ENCODE results near the gene ST6GALNAC4. TPM values are rescaled to one million over a fixed set of nuclear protein-coding genes. Genes with fewer than 3 reads are reported as not detected.

Gene ST6GALNAC4
- total RNA-seq, 4 donors from 2014 or later: 4.6 to 28.5 (median 16.5) TPM

DNA sequence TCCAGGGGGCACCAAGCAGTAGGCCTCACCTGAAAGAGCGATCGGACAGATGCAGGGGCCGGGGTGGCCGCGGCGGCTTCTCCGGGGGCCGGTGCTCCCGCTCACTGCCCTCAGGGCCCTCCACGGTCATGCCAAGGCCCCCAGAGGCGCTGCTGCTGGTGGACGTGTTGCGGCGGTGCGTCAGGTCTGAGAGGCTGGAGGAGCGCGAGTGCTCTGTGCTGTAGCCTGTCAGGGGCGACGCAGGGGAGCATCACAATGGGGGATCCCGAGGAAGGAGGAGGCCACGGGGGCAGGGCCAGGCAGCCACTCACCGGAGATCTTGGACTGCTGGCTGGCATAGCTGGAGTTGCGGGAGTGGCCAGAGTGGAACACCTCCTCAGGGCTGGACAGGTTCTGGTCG, 28.5 kb upstream of the ST6GALNAC4 start:
- WGBS, 2 donors: 85 to 91% methylated on average over 24 of the region's 24 CpGs
- DNase-seq (ENCODE audit: low spot score in 2 of 2): no peak
- no peak overlapping the region for H3K4me3 ChIP-seq (ENCODE audit: low read depth, poor library complexity, severe bottlenecking)
- no peak for TF ChIP-seq POLR2A (IDR thresholded peaks at IDR 0.05)
- TF ChIP-seq, protein P1, sequence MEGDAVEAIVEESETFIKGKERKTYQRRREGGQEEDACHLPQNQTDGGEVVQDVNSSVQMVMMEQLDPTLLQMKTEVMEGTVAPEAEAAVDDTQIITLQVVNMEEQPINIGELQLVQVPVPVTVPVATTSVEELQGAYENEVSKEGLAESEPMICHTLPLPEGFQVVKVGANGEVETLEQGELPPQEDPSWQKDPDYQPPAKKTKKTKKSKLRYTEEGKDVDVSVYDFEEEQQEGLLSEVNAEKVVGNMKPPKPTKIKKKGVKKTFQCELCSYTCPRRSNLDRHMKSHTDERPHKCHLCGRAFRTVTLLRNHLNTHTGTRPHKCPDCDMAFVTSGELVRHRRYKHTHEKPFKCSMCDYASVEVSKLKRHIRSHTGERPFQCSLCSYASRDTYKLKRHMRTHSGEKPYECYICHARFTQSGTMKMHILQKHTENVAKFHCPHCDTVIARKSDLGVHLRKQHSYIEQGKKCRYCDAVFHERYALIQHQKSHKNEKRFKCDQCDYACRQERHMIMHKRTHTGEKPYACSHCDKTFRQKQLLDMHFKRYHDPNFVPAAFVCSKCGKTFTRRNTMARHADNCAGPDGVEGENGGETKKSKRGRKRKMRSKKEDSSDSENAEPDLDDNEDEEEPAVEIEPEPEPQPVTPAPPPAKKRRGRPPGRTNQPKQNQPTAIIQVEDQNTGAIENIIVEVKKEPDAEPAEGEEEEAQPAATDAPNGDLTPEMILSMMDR (IDR thresholded peaks at IDR 0.05): no peak
- intact Hi-C loops (cut with DNase I; ENCODE audit: low total_unique reads): loop anchor here (5.0 kb wide), 1 partner anchor 172 kb away; no protein-coding TSS in a partner anchor

DNA sequence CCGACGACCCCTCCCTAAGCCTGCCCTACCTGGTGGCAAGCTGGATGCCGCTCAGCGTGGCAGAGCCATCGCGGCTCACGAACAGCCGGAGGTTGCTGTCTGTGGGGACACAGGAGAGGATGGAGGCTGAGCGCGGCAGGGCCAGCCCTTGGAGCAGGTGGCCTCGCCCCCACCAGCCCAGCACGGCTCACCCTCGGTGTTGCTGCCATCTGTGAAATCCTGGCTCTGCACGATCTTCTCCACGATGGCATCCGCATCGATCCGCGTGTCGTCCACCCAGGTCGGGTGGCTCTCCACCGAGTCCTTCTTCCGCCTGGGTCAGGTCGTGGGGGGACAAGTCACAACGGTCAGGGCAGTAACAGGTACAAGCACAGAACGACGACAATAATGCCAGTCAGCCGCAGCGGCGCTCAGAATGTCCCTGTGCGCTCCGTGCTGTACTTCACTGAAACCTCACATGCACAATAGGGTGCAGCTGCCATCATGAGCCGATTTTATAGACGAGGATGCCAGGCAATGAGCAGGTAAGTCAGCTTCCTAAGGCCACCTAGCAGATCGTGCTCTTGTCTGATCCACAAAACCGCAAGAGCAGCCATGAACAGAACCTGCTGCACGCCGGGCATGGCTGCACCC, 27.9 kb upstream of the ST6GALNAC4 start:
- H3K4me3 ChIP-seq (ENCODE audit: low read depth, poor library complexity, severe bottlenecking): no peak overlapping the region
- TF ChIP-seq, protein P1 (IDR thresholded peaks at IDR 0.05): no peak
- TF ChIP-seq POLR2A (IDR thresholded peaks at IDR 0.05): no peak
- WGBS, 2 donors: 88 to 93% methylated on average over 38 of the region's 38 CpGs
- intact Hi-C loops (cut with DNase I; ENCODE audit: low total_unique reads): loop anchor here (5.0 kb wide), 2 partner anchors 93 to 173 kb away; no protein-coding TSS in a partner anchor
- no peak for DNase-seq (ENCODE audit: low spot score in 2 of 2)

DNA sequence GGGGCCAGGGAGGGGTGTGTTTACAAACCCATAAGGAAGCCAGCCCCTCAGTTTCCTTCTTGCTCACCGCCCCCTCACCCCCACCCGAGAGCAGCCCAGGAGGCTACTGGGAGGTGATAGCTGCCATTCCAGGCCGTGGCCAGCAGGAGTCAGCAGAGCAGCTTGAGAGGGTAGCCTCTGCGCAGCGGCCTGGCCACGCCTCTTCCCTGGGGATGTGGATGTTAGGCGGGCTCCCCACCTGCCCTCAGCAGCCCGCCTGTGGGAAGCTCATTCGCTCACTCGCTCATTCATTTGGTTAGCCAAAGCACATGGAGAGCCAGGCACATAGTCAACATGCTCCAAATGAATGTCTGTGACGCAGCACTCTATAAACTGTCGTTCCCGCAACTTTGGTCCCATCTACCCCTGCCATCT, 26.9 kb upstream of the ST6GALNAC4 start:
- DNase-seq (ENCODE audit: low spot score in 2 of 2): peak; percentile 77 to 96
- H3K4me3 ChIP-seq (ENCODE audit: low read depth, poor library complexity, severe bottlenecking): no peak overlapping the region
- TF ChIP-seq, protein P1 (IDR thresholded peaks at IDR 0.05): peak in 1 of 3 donors; percentile 85
- TF ChIP-seq POLR2A (IDR thresholded peaks at IDR 0.05): no peak
- intact Hi-C loops (cut with DNase I; ENCODE audit: low total_unique reads): loop anchor here (5.0 kb wide), 1 partner anchor 94 kb away; no protein-coding TSS in a partner anchor
- 28 to 37% methylated on average over 13 of the region's 13 CpGs for WGBS, 2 donors

DNA sequence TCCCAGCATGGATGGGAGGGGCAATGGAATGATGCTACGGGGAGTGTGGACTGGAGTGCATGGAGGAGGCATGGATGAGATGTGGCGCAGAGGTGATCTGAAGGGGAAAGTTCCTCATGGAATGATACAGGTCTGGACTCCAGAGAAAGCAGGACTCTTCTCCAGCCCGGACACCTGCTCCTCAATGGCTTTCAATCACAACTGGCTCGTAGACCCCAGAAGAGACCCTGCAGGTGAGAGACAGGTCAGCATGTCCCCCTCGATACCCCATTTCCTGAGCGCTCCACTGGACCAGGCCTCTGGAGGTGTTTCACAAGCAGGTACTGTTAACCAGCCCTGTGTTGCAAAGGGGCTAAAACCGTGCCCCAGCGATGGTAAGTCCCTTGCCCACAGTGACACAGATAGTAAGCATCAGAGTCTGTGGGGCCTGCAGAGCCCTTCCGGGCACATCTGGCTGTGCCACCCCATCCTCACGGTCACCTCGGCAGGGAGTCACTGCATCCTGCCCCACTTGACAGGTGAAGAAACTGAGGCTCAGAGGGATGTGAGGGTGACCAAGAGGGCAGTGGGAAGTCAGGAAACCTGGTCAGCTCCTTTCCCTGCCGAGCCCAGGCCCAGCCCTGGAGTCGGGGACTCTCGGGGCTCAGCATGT, 26.3 kb upstream of the ST6GALNAC4 start:
- TF ChIP-seq, protein P1 (IDR thresholded peaks at IDR 0.05): no peak
- TF ChIP-seq POLR2A (IDR thresholded peaks at IDR 0.05): no peak
- 81 to 85% methylated on average over 11 to 14 of the region's 14 CpGs for WGBS, 2 donors
- intact Hi-C loops (cut with DNase I; ENCODE audit: low total_unique reads): loop anchor here (5.0 kb wide), 1 partner anchor 94 kb away; no protein-coding TSS in a partner anchor
- no peak for DNase-seq (ENCODE audit: low spot score in 2 of 2)
- no peak overlapping the region for H3K4me3 ChIP-seq (ENCODE audit: low read depth, poor library complexity, severe bottlenecking)

DNA sequence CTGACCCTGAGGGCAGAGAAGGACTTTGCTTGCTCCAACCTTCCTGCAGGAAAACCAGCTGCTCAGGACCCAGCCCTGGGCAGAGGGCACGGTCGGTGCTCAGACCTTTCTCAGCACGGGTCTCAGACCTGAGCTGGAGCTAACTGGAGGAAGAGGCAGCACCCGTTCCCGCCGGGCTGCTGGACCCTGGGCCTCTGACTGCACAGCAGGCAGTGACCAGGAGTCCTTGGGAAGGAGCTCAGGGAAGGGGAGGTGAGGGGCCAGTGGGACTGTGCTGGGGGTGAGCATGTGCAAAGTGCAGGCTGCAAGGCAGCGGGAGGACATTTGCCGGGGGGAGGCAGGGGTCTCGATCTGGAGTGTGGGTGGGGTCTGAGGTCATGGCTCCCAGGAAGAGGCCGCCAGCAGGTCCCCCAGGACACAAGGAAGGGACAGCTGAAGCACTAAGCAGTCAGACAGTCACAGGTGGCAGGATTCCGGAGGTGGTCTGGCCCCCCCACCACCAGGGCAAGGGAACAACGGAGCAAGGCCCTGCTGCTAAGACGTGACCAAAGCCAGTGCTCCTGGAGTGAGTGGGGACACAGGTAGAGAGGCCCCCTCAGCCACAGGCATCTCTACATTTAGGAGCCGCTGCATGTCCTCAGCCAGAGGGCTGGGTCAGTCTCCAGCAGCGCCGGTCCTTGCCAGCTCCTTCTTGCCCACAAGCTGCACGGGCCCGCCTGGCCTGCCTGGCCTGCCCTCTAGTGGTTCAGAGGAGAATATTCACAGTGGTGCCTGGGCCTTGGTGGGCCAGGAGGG, 25.6 kb upstream of the ST6GALNAC4 start:
- TF ChIP-seq, protein P1 (IDR thresholded peaks at IDR 0.05): peak in 1 of 3 donors; percentile 57
- TF ChIP-seq POLR2A (IDR thresholded peaks at IDR 0.05): no peak
- intact Hi-C loops (cut with DNase I; ENCODE audit: low total_unique reads): loop anchor here (5.0 kb wide), 1 partner anchor 95 kb away; no protein-coding TSS in a partner anchor
- WGBS, 2 donors: 60 to 74% methylated on average over 14 to 18 of the region's 18 CpGs
- H3K4me3 ChIP-seq (ENCODE audit: low read depth, poor library complexity, severe bottlenecking): no peak overlapping the region
- DNase-seq (ENCODE audit: low spot score in 2 of 2): no peak

Data from lower leg skin (tissue), 4 donors.